Caco-2 (cell line): Measurements from ENCODE around the gene CEACAM20. TPM values are rescaled to one million over a fixed set of nuclear protein-coding genes. Genes with fewer than 3 reads are reported as not detected.
"Not testable (repeated sequence)": the region's sequence is repeated elsewhere in the genome, so short reads cannot be mapped to it uniquely, and the experiment has no call there.

ENCODE experiments used
- BruUV-seq: library from RNA; stranded (reverse); fragments of 400-500 nt; replicated peaks from 2 replicates; lab custom pipeline; 2021; lab: Mats Ljungman, UMichigan
- CTCF ChIA-PET: fragments of 300-600 bp; sonication (Branson Sonifier 250); formaldehyde crosslinking; loops from one replicate; lab custom pipeline; 2022; ENCODE audit warnings: antibody characterized with exemption; lab: Charles Lee
- POLR2A ChIA-PET: fragments of 300-600 bp; sonication (Branson Sonifier 250); formaldehyde crosslinking; loops from one replicate; lab custom pipeline; 2022; ENCODE audit warnings: antibody characterized with exemption; lab: Charles Lee
- DNase-seq, 2 experiments: peaks; one replicate each; pipeline versions ENCODE4 v3.0.0 to v3.0.0-alpha.2; 2020 to 2022
- H3K27me3 ChIP-seq: replicated peaks from 2 replicates; pipeline ENCODE4 v1.6.0; 2011; ENCODE audit warnings: low read length; ENCODE audit not compliant: control insufficient read depth, insufficient read depth
- H3K36me3 ChIP-seq: 2 replicates; pipeline ENCODE4 v1.5.1; 2011; ENCODE audit warnings: low read length; ENCODE audit not compliant: control insufficient read depth, insufficient read depth
- H3K4me1 ChIP-seq: fragments of 250-450 bp; sonication (Bioruptor Pico); 2 replicates; pipeline ENCODE4 v1.5.1; 2020; ENCODE audit warnings: mild to moderate bottlenecking
- H3K4me3 ChIP-seq: 2 replicates; pipeline ENCODE4 v1.5.1; 2011; ENCODE audit warnings: low read depth, mild to moderate bottlenecking, control low read depth, low read length
- H3K9me3 ChIP-seq: fragments of 250-450 bp; sonication (Bioruptor Pico); 2 replicates; pipeline ENCODE4 v1.5.1; 2020; ENCODE audit warnings: mild to moderate bottlenecking, moderate library complexity
- H3K27ac Mint-ChIP-seq: one replicate; pipeline ENCODE4 v1.8.0; 2022; ENCODE audit warnings: mixed read lengths; ENCODE audit not compliant: unreplicated experiment
- H3K27me3 Mint-ChIP-seq: one replicate; pipeline ENCODE4 v1.8.0; 2022; ENCODE audit warnings: mixed read lengths; ENCODE audit not compliant: insufficient read depth, unreplicated experiment
- H3K36me3 Mint-ChIP-seq: one replicate; pipeline ENCODE4 v1.8.0; 2022; ENCODE audit warnings: mild to moderate bottlenecking, mixed read lengths; ENCODE audit not compliant: insufficient read depth, unreplicated experiment
- H3K4me1 Mint-ChIP-seq: one replicate; pipeline ENCODE4 v1.8.0; 2022; ENCODE audit warnings: low read depth, mixed read lengths; ENCODE audit not compliant: unreplicated experiment
- H3K4me3 Mint-ChIP-seq: one replicate; pipeline ENCODE4 v1.8.0; 2022; ENCODE audit warnings: mild to moderate bottlenecking, moderate library complexity, mixed read lengths; ENCODE audit not compliant: unreplicated experiment
- H3K9me3 Mint-ChIP-seq: one replicate; pipeline ENCODE4 v1.8.0; 2022; ENCODE audit warnings: mixed read lengths; ENCODE audit not compliant: unreplicated experiment
- intact Hi-C: fragments of 100-400 bp; cut with micrococcal nuclease; formaldehyde crosslinking; loops from one replicate; pipeline ENCODE4 v1.10.0; 2022; ENCODE audit not compliant: unreplicated experiment
- total RNA-seq: library from RNA; stranded (reverse); gene quantifications from 2 replicates; pipeline ENCODE4 v1.2.3, GENCODE V29; 2022
- TF ChIP-seq, protein P1 (sequence below), 2 experiments: fragments of 200-600 bp in 1 of 2; IDR thresholded peaks; 1 replicate in 1 of 2; 2 replicates in 1 of 2; pipeline versions ENCODE4 v1.5.1 to v1.8.0; 2011 to 2022; ENCODE audit warnings: antibody characterized with exemption in 1 of 2, control low read depth in 1 of 2, inconsistent platforms in 1 of 2, low read depth in 1 of 2, low read length in 1 of 2, mild to moderate bottlenecking in 1 of 2, moderate library complexity in 1 of 2; ENCODE audit not compliant: insufficient read depth in 1 of 2, severe bottlenecking in 1 of 2, unreplicated experiment in 1 of 2

The CEACAM20 gene
- total RNA-seq, 1 experiment from 2014 or later: not detected

DNA sequence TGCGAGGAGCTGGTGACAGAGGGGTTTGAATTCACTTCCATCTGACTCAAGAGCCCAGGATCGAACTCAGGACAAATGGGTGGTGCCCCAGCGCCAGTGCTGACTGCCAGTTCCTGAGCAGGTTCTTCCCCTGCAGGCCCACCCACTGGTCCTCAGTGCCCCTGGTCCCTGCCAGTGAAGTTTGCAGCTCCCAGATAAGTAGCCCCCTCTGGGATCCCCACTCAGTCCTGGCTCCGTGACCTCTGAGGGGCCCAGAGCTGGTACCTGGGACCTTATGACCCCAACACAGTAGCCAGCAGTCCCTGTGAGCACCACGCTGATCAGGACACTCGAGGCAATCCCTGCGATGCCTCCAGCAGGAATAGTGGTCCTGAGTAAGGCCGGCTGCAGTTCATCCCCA, 11.3 kb upstream of the CEACAM20 start:
- Histone ChIP-seq H3K4me3 (no peak overlapping the region), H3K9me3 (peaks cover 6% of the 10 kb centered on the region), H3K4me1 (no peaks in the 10 kb centered on the region), H3K36me3 (no peaks in the 10 kb centered on the region), H3K27me3 (no peaks in the 10 kb centered on the region)
- POLR2A ChIA-PET: interaction anchor here (0.6 kb wide), 1 partner anchor 350 kb away, joined by 3 read pairs; the partner anchor contains the start of gene TOMM40
- no peaks in the 10 kb centered on the region for H3K36me3 Mint-ChIP-seq
- intact Hi-C loops: no loop called here
- no peak overlapping the region for H3K4me3 Mint-ChIP-seq
- TF ChIP-seq, protein P1, sequence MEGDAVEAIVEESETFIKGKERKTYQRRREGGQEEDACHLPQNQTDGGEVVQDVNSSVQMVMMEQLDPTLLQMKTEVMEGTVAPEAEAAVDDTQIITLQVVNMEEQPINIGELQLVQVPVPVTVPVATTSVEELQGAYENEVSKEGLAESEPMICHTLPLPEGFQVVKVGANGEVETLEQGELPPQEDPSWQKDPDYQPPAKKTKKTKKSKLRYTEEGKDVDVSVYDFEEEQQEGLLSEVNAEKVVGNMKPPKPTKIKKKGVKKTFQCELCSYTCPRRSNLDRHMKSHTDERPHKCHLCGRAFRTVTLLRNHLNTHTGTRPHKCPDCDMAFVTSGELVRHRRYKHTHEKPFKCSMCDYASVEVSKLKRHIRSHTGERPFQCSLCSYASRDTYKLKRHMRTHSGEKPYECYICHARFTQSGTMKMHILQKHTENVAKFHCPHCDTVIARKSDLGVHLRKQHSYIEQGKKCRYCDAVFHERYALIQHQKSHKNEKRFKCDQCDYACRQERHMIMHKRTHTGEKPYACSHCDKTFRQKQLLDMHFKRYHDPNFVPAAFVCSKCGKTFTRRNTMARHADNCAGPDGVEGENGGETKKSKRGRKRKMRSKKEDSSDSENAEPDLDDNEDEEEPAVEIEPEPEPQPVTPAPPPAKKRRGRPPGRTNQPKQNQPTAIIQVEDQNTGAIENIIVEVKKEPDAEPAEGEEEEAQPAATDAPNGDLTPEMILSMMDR (IDR thresholded peaks at IDR 0.05; ENCODE audit: insufficient read depth in 1 of 2, low read depth in 1 of 2, low read length in 1 of 2, severe bottlenecking in 1 of 2, unreplicated experiment in 1 of 2): no peak
- H3K27me3 Mint-ChIP-seq: peaks cover 3% of the 10 kb centered on the region
- no peak for DNase-seq
- no peak overlapping the region for H3K27ac Mint-ChIP-seq
- CTCF ChIA-PET: no interaction called here
- H3K4me1 Mint-ChIP-seq: no peaks in the 10 kb centered on the region
- no TSS peak for BruUV-seq
- peaks cover 11% of the 10 kb centered on the region for H3K9me3 Mint-ChIP-seq

DNA sequence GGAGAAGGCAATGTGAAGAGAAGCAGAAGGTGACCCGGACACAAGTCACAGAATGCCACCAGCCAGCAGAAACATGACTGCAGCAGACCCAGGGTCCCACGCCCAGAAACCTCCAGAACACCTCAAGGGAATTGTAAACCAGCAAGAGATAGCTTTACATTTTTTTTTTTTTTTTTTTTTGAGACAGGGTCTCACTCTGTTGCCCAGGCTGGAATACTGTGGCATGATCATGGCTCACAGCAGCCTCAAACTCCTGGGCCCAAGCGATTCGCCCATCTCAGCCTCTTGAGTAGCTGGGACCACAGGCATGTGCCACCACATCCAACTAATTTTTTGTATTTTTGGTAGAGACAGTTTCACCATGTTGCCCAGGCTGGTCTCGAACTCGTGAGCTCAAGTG, 10.5 kb upstream of the CEACAM20 start:
- TF ChIP-seq, protein P1 (IDR thresholded peaks at IDR 0.05; ENCODE audit: insufficient read depth in 1 of 2, low read depth in 1 of 2, low read length in 1 of 2, severe bottlenecking in 1 of 2, unreplicated experiment in 1 of 2): no peak

DNA sequence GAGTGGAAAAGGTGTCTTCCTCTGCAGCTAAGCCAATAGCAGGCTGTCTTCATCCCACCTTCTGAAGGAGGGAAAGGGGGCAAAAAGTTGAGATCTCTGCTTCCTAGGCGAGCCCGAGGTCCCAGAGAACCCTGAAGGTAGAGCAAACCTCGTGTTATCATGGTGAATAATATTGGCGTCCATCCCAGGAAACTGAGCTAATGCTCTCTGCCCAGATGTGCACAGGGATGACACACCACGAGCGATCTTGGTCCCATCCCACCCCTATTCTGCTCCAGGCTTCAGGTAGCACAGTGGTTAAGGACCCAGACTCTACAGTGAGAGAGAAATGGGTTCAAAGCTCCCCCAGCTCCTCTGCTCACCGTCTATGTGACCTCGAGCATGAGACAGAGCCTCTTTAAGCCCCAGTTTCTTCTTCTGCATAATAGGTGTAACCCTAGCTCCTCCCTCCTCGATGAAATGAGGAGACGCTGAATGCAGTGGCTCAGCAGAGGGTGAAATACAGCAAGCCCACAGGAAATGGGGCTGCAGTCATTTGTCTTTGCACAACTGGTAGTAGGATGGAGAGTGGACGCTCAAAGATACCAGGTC, 9.9 kb upstream of the CEACAM20 start:
- Mint-ChIP-seq H3K4me3 (no peak overlapping the region), H3K36me3 (no peaks in the 10 kb centered on the region), H3K27ac (no peak overlapping the region), H3K4me1 (no peaks in the 10 kb centered on the region), H3K9me3 (peaks cover 6% of the 10 kb centered on the region), H3K27me3 (peaks cover 3% of the 10 kb centered on the region)
- intact Hi-C loops: no loop called here
- CTCF ChIA-PET: interaction anchor here (0.6 kb wide), 1 partner anchor 1817 kb away, joined by 3 read pairs; no protein-coding TSS in a partner anchor
- H3K4me3 ChIP-seq: no peak overlapping the region
- no peaks in the 10 kb centered on the region for H3K4me1 ChIP-seq
- H3K36me3 ChIP-seq: no peaks in the 10 kb centered on the region
- POLR2A ChIA-PET: no interaction called here
- TF ChIP-seq, protein P1 (IDR thresholded peaks at IDR 0.05; ENCODE audit: insufficient read depth in 1 of 2, low read depth in 1 of 2, low read length in 1 of 2, severe bottlenecking in 1 of 2, unreplicated experiment in 1 of 2): no peak
- no peaks in the 10 kb centered on the region for H3K27me3 ChIP-seq
- H3K9me3 ChIP-seq: peaks cover 13% of the 10 kb centered on the region
- no TSS peak for BruUV-seq
- no peak for DNase-seq

More for the DNA sequence above, 10.5 kb upstream of the CEACAM20 start:
- Histone ChIP-seq H3K27me3 (no peaks in the 10 kb centered on the region), H3K9me3 (peaks cover 13% of the 10 kb centered on the region), H3K4me1 (no peaks in the 10 kb centered on the region), H3K36me3 (no peaks in the 10 kb centered on the region), H3K4me3 (no peak overlapping the region)
- BruUV-seq: no TSS peak
- Mint-ChIP-seq H3K9me3 (peaks cover 11% of the 10 kb centered on the region), H3K4me3 (no peak overlapping the region), H3K27me3 (peaks cover 3% of the 10 kb centered on the region), H3K4me1 (no peaks in the 10 kb centered on the region), H3K27ac (no peak overlapping the region), H3K36me3 (no peaks in the 10 kb centered on the region)
- no peak for DNase-seq
- intact Hi-C loops: no loop called here
- CTCF ChIA-PET: no interaction called here
- POLR2A ChIA-PET: no interaction called here

DNA sequence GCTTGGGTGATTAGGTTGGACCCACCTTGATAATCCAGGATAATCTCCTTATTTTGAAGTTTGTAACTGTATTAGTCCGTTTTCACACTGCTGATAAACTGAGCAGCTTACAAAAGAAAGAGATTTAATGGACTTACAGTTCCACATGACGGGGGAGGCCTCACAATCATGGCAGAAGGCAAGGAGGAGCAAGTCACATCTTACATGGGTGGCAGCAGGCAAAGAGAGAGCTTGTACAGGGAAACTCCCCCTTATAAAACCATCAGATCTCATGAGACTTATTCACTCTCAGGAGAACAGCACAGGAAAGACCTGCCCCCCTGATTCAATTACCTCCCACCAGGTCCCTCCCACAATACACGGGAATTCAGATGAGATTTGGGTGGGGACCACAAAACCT, 5.9 kb upstream of the CEACAM20 start:
- DNase-seq, H3K27me3 ChIP-seq, intact Hi-C loops, BruUV-seq, H3K27ac Mint-ChIP-seq, POLR2A ChIA-PET, H3K36me3 Mint-ChIP-seq, H3K27me3 Mint-ChIP-seq, H3K4me1 Mint-ChIP-seq, H3K4me3 Mint-ChIP-seq, H3K36me3 ChIP-seq, H3K9me3 Mint-ChIP-seq, H3K4me3 ChIP-seq, H3K4me1 ChIP-seq: not testable (repeated sequence)
- CTCF ChIA-PET: interaction anchor here (0.5 kb wide), 1 partner anchor 30 kb away, joined by 5 read pairs; no protein-coding TSS in a partner anchor
- H3K9me3 ChIP-seq: peaks cover 13% of the 10 kb centered on the region
